PC-9 (cell line): Measurements from ENCODE around the gene PSMB7.

Experiments
- EZH2 ChIP-seq: fragments of 200-600 bp; sonication (generic); IDR thresholded peaks from 2 replicates; pipeline ENCODE4 v1.8.0; 2017; ENCODE audit warnings: antibody characterized with exemption, low read depth
- TF ChIP-seq, protein P1 (sequence below): fragments of 200-600 bp; sonication (generic); conservative IDR thresholded peaks from 2 replicates; pipeline ENCODE4 v1.6.1; 2017; ENCODE audit warnings: mixed run types, antibody characterized with exemption, mild to moderate bottlenecking, moderate library complexity

DNA sequence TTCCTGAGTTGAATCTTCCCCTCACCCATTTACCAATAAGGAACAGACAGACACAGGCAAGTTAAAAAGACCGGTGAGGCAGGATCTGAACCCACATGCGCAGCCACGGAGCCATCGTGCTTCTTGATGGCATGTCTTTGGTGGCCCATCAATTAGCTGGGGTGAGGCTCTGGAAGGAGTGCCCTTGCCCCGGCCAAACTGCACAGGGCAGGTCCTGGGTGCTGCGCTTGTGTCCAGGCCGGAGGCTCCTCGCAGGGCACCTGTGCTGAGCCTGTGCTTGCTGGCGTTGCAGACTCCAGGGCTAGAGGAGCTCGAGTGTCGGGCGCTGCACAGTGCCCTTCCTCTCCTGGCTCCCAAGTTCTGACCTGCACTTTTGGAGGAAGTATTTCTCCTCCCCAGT lies 66.4 kb downstream of the PSMB7 start:
- TF ChIP-seq, protein P1, sequence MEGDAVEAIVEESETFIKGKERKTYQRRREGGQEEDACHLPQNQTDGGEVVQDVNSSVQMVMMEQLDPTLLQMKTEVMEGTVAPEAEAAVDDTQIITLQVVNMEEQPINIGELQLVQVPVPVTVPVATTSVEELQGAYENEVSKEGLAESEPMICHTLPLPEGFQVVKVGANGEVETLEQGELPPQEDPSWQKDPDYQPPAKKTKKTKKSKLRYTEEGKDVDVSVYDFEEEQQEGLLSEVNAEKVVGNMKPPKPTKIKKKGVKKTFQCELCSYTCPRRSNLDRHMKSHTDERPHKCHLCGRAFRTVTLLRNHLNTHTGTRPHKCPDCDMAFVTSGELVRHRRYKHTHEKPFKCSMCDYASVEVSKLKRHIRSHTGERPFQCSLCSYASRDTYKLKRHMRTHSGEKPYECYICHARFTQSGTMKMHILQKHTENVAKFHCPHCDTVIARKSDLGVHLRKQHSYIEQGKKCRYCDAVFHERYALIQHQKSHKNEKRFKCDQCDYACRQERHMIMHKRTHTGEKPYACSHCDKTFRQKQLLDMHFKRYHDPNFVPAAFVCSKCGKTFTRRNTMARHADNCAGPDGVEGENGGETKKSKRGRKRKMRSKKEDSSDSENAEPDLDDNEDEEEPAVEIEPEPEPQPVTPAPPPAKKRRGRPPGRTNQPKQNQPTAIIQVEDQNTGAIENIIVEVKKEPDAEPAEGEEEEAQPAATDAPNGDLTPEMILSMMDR = no peak
- no peak for TF ChIP-seq EZH2
